ENCODE results near the gene NAALAD2. TPM values are rescaled to one million over a fixed set of nuclear protein-coding genes. Genes with fewer than 3 reads are reported as not detected.

NAALAD2 gene
- polyA plus RNA-seq, 1 donor (not counting 4 experiments of a cell fraction or from before 2014, with no cell fraction given) = not detected

- Histone ChIP-seq H2AFZ (ENCODE audit: control insufficient read depth, low read length) (no peak overlapping the region), H4K20me1 (ENCODE audit: control insufficient read depth, extremely low read depth, insufficient read depth, low read length) (no peaks in the 10 kb centered on the region), H3K9me3 (ENCODE audit: control insufficient read depth, low read depth, low read length) (no peaks in the 10 kb centered on the region), H3K9me1 (ENCODE audit: control insufficient read depth, extremely low read depth, insufficient read depth, low read length) (no peaks in the 10 kb centered on the region), H3K4me2 (ENCODE audit: control insufficient read depth, extremely low read depth, insufficient read depth, low read depth, low read length) (no peak overlapping the region), H3K9ac (ENCODE audit: control insufficient read depth, extremely low read depth, insufficient read depth, low read length) (no peak overlapping the region), H3K36me3 (ENCODE audit: control insufficient read depth in 2 of 2, extremely low read depth in 1 of 2, insufficient read depth in 2 of 2, low read length in 2 of 2) (no peaks in the 10 kb centered on the region), H3K27me3 (ENCODE audit: control insufficient read depth, extremely low read depth, insufficient read depth, low read length) (no peaks in the 10 kb centered on the region), H3K4me3 (ENCODE audit: control insufficient read depth in 2 of 3, extremely low read depth in 1 of 3, insufficient read depth in 2 of 3, low read depth in 1 of 3, low read length in 3 of 3) (no peak overlapping the region), H3K79me2 (ENCODE audit: control insufficient read depth, insufficient read depth, low read length) (no peaks in the 10 kb centered on the region), H3K4me1 (ENCODE audit: control insufficient read depth, extremely low read depth, insufficient read depth, low read length) (no peaks in the 10 kb centered on the region), H3K27ac (ENCODE audit: control insufficient read depth, insufficient read depth, low read length) (no peak overlapping the region)
- TF ChIP-seq CTCF (optimal IDR thresholded peaks at IDR 0.05 in 1 of 3, IDR thresholded peaks at IDR 0.05 in 1 of 3, conservative IDR thresholded peaks at IDR 0.05 in 1 of 3; ENCODE audit: extremely low read depth in 1 of 3, insufficient read depth in 2 of 3, low read length in 3 of 3) (no peak), EZH2 (IDR thresholded peaks at IDR 0.05; ENCODE audit: low read length) (no peak)
- no peak for FAIRE-seq
- dilution Hi-C loops (cut with MboI; ENCODE audit: extremely low pct_ligation_motif_present, low sequenced_read_pairs) = no loop called here
- no peak for DNase-seq (ENCODE audit: low read depth, low spot score)
Observed at GRCh38 chr11:90124946-90125345, 9.5 kb upstream of the NAALAD2 start.

DNA sequence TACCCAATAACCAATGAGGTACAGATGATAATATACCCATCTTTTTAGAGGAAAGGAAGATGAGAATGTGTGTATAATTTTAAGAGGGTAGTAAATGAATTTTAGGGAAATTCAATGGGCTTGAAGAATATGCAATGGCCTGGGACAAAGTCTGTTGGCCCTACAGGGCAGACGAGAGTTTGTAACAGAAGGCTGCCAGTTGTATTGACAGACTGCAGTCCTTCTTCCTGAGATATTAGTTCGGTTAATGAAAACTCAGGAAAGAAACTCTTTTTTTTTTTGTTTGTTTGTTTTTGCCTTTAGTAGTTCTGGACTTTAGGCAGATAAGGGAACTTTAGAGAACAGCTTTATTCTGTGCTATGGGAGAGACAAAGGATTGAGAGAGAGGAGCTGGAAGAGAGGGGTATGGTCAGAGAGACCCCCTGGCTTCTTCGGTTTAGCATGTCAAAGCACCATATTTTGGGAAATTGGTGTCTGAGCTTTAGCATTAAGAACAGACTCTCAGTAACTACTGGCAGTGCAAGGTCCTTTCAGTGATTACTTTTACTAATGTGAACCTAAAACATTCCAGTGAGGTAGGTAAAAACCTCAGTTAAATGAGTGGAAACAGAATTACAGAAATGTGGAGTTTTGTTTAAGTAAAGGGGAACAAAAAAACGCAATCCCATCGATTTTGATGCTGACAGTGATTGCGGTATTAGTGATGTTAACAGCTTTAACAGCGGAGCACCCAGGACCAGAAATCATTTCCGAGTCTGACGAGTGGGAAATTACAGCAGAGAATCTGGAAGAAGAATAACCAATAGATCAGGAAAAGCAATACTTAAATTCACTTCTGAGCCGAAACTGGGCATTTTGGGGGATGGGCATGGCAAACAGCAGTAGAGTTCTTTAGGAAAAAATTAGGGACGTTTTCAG is 644 bp upstream of the NAALAD2 start:
- Histone ChIP-seq H3K27me3 (ENCODE audit: control insufficient read depth, extremely low read depth, insufficient read depth, low read length) (peaks cover 20% of the 10 kb centered on the region), H3K4me1 (ENCODE audit: control insufficient read depth, extremely low read depth, insufficient read depth, low read length) (peaks cover 7% of the 10 kb centered on the region), H4K20me1 (ENCODE audit: control insufficient read depth, extremely low read depth, insufficient read depth, low read length) (no peaks in the 10 kb centered on the region), H3K4me3 (ENCODE audit: control insufficient read depth in 2 of 3, extremely low read depth in 1 of 3, insufficient read depth in 2 of 3, low read depth in 1 of 3, low read length in 3 of 3) (peak overlapping the region in 1 of 3 experiments; percentile 54), H3K9ac (ENCODE audit: control insufficient read depth, extremely low read depth, insufficient read depth, low read length) (no peak overlapping the region), H2AFZ (ENCODE audit: control insufficient read depth, low read length) (peak overlapping the region; percentile 70), H3K36me3 (ENCODE audit: control insufficient read depth in 2 of 2, extremely low read depth in 1 of 2, insufficient read depth in 2 of 2, low read length in 2 of 2) (no peaks in the 10 kb centered on the region), H3K4me2 (ENCODE audit: control insufficient read depth, extremely low read depth, insufficient read depth, low read depth, low read length) (peak overlapping the region; percentile 81), H3K9me3 (ENCODE audit: control insufficient read depth, low read depth, low read length) (no peaks in the 10 kb centered on the region), H3K27ac (ENCODE audit: control insufficient read depth, insufficient read depth, low read length) (no peak overlapping the region), H3K9me1 (ENCODE audit: control insufficient read depth, extremely low read depth, insufficient read depth, low read length) (no peaks in the 10 kb centered on the region), H3K79me2 (ENCODE audit: control insufficient read depth, insufficient read depth, low read length) (no peaks in the 10 kb centered on the region)
- no peak for TF ChIP-seq CTCF (optimal IDR thresholded peaks at IDR 0.05 in 1 of 3, IDR thresholded peaks at IDR 0.05 in 1 of 3, conservative IDR thresholded peaks at IDR 0.05 in 1 of 3; ENCODE audit: extremely low read depth in 1 of 3, insufficient read depth in 2 of 3, low read length in 3 of 3)
- no peak for TF ChIP-seq EZH2 (IDR thresholded peaks at IDR 0.05; ENCODE audit: low read length)
- FAIRE-seq = no peak
- no peak for DNase-seq (ENCODE audit: low read depth, low spot score)
- dilution Hi-C loops (cut with MboI; ENCODE audit: extremely low pct_ligation_motif_present, low sequenced_read_pairs) = no loop called here

All from keratinocyte (primary cell).